ENCODE results near the gene NUAK1.

Gene NUAK1

DNA sequence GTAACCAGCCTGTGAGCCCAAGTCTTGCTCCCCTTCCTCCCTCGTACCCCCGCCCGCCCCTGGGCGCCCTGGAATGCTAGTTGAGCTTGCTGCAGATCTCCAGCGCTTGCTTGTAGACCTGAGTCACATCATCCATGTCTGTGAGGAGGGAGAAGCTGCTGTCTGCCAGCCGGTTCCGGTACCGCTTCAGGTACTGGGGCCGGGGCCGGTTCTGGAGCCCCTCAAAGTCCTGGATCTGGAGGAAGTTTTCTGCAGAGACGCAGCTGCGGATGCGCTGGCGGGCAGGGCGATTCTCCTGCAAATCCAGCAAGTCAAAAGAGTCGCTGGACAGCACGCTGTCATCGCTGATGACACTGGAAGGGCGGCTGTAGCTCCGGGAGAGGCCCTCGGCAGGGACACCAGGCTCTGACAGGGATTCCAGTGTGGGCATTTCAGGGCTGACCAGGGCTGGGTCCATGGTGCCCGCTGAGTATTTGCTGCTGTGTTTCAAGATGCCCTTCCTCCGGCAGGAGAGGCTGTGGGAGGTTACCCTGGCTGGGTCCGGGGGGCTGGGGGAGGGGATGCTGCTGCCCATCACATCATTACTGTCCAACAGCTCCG is 71.9 kb downstream of the NUAK1 start:
- in situ Hi-C loops (cut with MboI; ENCODE audit: low sequenced_read_pairs), result no loop called here

DNA sequence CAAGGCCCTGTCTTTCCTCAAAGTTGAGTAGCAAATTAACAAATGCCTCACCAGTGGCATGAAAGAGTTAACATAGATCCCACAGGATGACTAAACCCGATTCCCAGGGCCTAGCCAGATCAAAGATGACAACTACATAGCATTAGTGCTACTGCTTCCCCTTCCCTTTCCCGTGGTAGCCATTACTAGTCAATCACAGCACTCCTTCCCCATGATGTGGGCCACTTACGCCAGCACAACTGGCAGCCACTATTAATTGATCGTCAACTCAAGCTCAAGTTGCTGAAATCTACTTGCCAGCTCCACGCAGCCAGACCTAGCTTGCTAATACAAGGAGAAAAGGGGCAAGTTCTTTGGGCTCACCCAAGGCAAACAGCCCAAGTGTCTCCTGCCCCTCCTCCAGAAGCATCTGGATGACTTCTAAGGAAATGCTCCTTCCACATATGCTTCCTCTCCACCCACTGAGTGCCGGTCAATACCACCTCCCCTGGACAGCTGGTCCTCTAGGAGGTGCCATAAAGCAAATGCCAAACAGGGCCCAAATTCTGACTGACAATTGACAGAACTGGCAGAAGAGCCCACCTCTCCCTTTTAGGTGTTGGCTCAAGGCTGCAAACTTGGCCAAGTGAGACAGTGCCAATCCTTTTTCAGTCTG is 72.6 kb downstream of the NUAK1 start:
- in situ Hi-C loops (cut with MboI; ENCODE audit: low sequenced_read_pairs), result no loop called here

DNA sequence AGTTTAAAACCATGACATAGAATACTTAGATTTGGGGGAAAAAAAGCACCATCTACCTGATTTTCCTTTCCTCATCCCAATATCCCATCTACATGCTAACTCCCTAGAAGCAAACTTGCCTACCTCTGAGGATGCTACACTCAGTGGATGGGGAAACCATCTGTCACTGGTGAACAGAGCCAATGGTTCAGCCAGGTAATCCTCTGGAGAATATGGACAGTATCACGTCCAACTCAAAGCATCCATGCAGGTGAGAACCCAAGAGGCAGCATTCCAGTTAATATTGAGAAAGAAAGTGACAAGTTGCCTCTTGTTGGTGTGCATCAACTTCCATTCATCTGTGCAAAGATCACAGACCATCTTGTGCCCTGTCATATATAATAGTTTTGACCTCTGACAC is 73.2 kb downstream of the NUAK1 start:
- in situ Hi-C loops (cut with MboI; ENCODE audit: low sequenced_read_pairs), result no loop called here

DNA sequence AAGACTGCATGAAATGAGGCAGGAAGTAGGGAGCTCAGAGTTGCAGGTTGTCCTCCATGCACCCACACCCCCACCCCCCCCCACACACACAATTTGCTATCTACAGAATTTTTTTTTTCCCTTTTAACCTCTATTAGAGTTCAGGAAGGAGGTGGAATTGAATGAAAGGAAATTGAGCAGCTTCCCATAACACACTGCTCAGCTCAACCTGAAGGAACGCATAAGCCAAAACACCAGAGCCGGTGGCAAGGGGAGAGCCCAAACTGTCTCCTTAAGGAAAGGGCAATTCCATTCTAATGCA is 74.1 kb downstream of the NUAK1 start:
- in situ Hi-C loops (cut with MboI; ENCODE audit: low sequenced_read_pairs), result no loop called here

DNA sequence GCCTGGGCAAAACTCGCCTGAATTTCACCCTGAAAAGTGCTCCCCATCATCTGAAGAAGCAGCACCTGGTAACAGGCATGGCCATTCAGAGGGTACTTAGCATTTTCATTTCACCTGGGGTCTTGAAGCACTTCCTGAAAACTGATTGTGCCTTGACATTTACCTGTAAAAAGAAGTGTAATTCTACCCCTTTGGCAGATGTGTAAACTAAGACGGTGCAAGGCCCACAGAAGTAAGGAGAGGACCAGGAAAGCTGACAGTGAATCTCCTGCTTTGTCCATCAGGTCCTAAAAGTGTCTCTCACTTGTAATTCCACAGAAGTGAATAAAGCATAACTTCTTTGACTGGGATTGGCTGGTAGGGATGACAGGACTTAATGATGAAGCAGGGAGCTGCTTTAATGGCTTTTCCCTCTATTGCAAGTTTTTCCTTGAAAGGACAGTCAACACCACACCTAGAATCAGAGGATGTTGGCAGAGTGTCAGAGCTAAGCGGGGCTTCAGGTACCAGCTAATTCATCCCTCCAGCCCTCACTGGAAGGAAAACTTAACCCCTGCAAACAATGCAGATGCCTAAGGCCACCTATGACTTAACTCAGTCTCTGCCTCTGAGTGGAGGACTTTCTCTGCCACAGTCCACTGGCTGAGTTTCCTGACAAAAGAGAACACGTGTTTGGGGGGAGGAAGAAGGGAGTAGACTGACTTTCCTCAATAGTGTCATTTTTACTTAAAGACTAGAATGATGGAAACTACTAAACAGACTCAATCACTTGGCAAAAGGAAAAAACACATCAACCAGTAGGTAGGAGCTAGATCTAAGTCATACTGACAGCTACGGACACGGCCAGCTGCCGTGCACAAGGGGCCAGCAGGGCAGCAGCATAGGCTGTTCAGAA is 74.7 kb downstream of the NUAK1 start:
- in situ Hi-C loops (cut with MboI; ENCODE audit: low sequenced_read_pairs), result no loop called here

DNA sequence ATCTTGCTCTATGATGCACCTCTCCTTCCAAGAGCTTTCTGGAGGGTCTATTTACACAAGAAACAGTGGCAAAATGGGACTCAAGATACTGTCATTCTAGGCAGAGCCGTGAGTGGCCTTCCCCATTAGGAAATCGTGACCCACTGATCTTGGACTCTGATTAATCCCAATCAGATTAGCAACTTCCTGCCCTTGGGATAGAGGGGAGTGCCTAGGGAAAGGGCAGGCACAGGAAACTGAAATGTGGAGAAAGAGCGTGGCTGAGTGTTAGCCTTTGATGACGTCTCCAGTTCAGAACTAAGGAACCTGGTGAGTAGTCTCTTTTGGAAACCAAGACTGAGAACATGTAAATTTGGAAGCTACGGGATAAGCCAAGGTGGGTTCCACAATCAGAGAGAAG is 76.1 kb downstream of the NUAK1 start:
- in situ Hi-C loops (cut with MboI; ENCODE audit: low sequenced_read_pairs), result no loop called here

DNA sequence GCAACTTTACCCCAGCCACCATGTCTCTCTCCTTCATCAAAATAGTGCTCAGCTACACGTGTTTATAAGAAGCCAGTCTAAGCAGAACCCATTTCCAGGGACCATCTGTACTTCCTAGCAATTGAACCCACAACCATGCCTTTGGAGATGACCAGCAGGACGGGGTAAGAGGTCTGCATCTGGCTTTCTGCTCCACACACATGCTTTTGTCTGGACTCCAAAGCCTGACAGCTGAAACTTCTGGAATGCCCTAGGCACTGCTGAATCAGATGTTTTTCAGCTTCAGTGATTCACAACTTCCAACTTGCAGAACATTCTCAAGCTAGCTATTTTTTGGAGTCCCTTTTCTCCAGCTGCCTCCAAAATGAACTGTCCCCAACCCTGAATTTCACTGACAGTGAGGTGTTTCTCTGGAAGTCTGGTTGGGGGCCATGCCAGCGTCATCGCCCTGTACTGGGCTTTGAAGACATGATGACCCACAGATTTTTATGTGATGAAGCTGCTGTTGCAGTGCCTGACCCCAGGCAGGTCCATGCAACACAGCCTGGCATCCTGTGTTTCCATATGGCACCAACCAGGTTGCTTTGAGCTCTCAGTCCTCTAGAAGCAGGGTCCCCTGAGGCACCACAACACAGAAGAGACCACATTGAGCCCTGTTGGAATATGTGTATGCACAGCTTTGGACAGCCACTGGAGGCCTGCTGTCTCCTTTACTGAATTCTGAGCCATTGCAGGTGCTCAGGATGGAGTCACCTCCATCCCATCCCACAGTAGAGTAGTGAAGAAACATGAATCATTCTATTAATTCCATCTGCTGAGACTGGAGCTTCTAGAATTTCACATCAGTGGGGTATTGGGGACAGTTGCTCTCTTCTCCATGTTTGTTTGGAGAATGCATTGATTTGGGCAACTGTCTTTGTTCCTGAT is 80.2 kb downstream of the NUAK1 start:
- in situ Hi-C loops (cut with MboI; ENCODE audit: low sequenced_read_pairs), result no loop called here

DNA sequence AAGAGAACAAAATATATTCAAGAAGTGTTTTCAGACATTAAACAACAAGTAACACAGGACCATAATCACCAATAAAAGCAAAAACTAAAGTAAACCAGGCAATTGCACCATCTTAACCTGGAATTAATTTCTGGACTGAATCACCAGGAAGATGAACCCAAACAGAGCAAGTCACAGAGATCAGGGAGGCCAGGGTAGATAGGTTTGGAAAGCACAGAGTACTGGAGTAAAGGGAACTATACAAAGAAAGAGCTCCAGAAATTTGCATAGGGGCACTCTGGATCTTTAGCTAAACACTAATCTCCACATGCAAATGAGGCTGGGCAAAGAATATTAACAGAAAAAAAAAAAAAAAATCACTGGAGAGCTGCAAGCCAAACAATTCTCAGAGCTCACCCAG is 84.7 kb downstream of the NUAK1 start:
- in situ Hi-C loops (cut with MboI; ENCODE audit: low sequenced_read_pairs), result no loop called here

DNA sequence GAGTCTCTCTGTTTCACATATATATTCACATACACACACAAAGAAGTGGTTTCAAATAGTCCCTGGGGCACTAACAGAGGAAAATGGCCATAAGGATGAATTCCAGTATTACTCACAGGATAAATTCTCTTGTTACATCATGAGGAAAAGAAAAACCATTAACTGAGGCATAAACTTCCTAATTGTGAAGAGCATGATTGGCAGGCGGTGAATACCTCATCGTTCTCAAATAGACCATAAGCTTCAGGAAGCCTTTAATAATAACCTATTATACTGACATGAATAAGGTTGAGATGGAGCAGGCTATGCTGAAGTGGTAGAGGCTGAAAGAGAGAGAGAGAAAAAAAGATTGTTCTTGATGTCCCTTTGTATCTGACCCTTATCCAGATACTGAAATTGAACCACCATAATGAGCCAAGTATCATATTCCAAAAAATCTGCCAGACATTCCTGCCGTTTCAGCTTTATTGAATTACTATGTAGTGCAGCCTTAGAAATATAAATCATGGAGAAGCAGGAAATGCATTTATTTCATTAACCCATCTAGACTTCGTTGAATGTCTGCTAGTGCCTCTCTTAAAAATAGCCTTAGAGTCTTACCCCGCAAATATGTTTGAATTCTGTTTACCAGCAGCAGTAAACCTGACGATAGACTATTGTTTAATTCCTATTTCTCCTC is 86.8 kb downstream of the NUAK1 start:
- in situ Hi-C loops (cut with MboI; ENCODE audit: low sequenced_read_pairs), result no loop called here

DNA sequence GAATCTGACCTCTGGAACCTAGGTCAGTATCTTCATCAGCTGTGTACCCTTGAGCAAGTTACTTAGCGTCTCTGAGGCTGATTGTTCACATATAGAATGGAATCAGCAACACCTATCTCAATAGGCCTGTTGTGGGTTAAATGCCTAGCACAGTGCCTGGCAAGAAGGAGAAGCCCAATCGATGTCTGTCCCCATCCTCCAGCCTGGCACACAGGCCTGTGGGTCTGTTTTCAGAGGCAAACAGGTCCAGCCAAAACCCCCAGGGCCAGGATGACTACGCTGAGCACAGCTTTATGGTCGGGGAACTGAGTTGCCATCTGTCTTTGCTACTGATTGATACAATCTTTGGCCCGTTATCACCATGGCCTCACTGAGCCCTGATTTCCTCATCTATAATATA is 89.2 kb downstream of the NUAK1 start:
- in situ Hi-C loops (cut with MboI; ENCODE audit: low sequenced_read_pairs), result no loop called here

DNA sequence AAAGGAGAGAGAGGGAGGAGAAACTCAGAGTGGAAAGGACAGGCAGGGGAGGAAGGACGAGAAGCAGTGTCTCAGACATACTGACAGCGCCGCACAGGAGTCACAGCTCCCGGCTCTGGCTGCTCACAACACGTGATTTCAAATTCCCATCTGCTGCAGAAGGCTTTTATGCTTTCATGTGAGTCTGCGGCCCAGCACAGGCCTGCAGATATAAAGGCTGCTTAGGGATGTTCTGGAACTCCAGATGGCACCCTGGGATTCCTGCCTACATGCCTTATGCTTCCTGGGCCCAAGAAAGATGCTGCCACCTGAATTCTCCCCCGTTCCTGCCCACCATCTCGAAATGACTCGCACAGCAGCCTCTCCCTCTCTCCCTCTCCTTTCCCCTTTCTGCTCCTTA is 89.6 kb downstream of the NUAK1 start:
- in situ Hi-C loops (cut with MboI; ENCODE audit: low sequenced_read_pairs), result no loop called here

DNA sequence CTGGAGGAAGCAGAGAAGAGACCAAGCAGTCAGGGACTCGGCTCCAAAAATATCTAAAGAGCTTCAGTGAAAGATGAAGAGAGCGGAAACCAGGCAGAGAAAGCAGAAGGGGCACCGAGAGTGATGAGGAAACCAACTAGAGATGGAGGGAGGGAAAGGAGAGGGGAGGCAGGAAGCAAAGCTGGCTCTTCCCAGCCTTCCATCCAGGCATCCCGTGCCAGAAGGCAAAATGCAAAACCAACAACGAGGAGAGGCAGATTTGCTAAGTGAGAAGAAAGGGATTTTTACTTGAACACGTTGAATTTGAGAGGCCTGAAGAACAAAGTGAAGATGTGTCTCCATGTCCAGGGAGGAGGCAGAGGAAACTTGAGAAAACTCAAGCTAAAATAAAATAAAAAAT is 90.1 kb downstream of the NUAK1 start:
- in situ Hi-C loops (cut with MboI; ENCODE audit: low sequenced_read_pairs), result no loop called here

DNA sequence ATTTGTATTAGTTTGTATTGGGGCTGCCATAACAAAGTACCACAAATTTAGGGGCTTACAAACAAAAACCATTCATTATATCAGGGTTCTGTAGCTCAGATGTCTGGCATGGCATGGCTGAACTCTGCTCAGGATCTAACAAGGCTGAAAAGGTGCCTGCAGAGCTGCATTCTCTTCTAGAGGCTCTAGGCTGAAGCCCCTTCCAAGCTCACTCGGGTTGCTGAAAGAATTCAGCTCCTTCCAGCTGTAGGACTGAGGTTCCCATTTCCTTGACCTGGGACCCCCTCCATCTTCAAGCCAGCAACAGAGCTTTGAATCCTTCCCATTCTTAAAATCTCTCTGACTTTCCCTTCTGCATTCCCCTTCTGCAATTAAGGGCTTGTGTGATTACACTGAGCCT is 90.7 kb downstream of the NUAK1 start:
- in situ Hi-C loops (cut with MboI; ENCODE audit: low sequenced_read_pairs), result no loop called here

DNA sequence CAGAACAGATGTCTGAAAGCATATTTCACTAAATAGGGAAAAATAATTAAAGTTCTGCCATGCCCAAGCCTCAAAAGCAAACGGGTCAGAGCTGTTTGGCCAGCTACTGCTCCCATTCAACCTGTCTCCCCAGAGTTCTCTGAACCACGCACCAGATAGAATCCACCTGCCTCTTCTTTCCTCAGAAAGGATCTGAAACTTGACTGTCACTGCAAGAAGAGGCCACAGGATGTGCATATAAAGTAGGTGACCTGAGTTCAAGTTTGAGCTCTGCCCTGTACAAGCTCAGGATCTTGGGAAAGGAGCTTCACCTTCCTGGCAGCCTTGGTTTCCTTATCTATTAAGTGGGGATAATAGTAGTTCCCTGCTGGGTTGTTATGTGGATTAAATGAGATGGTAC is 91.8 kb downstream of the NUAK1 start:
- in situ Hi-C loops (cut with MboI; ENCODE audit: low sequenced_read_pairs), result no loop called here

DNA sequence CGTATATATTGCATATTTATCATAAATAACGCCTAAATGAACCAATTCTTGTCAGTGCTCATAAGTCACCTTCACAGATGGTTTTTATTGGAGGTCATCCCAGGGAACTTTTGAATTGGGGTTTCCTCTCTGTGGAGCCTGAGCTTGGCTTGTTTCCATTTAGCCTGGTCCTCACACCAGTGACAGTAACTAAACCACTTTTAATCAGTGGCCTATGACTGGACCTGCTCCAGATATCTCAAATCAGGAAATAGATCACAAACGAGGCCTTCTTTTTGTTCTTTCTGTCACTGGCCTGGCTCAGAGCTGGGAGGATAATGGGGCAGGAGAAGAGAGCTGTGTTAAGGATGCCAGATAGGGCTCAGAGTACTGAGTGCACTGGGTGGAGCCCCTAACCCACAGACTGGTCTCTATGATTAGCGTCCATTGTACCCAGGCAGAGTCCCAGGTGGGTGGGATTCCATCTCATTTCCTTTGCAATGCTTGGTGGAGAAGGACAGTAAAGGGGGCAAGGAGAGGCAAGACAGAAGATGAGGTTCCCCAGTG is 92.4 kb downstream of the NUAK1 start:
- in situ Hi-C loops (cut with MboI; ENCODE audit: low sequenced_read_pairs), result no loop called here

DNA sequence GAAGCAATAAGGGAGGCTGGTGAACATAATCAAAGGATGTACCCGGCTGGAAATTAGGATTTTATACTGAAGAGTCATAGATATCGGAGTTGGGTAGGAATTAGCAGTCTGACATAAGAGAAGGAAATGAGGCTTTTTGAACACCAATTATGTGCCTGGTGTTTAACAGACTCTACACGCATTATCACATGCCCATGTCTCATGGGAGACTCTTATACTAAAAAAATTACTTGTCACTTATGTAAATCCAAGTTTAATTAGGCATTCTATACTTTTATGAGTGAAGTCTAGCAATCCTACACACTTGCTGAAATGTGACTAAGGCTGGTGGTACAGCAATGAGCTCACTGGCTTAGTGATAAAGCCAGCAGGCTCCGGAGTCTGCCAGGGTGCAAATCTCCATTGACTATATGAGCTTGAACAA is 93.5 kb downstream of the NUAK1 start:
- in situ Hi-C loops (cut with MboI; ENCODE audit: low sequenced_read_pairs), result no loop called here

DNA sequence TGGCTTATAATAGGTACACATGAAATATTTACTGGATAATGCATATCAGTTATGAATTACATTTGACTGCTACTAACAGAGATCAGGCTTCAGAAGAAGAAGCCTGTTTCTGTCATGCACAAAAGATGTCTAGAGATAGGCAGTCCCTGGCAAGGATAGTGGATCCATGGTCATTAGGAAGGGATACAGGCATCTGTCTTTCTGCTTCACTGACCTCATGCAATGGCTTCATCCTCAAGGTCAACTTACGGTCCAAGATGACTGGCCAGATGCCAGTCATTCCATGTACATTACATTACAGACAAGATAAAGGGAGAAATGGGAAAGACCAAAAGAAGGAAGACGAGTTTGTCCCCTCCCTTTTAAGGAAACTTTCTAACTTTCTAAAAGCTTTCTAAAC is 94.0 kb downstream of the NUAK1 start:
- in situ Hi-C loops (cut with MboI; ENCODE audit: low sequenced_read_pairs), result no loop called here

DNA sequence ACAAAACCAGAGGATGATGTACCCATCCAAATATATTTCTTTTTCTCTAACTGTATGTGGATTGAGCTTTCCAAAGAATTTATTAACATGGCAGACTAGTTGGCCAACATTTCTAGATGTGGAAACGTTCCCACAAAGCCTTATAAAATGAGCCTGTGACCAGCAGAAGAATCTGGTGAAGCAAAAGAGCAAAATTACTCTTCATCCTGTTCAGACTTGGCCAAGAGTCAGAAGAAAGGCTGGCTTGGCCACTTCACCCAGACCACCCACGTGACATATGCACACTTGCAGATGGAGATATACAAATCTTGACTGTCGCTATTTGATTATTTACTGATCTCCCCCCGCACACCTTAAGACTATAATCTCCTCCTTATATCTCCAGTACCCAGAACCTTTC is 96.7 kb downstream of the NUAK1 start:
- in situ Hi-C loops (cut with MboI; ENCODE audit: low sequenced_read_pairs), result no loop called here

DNA sequence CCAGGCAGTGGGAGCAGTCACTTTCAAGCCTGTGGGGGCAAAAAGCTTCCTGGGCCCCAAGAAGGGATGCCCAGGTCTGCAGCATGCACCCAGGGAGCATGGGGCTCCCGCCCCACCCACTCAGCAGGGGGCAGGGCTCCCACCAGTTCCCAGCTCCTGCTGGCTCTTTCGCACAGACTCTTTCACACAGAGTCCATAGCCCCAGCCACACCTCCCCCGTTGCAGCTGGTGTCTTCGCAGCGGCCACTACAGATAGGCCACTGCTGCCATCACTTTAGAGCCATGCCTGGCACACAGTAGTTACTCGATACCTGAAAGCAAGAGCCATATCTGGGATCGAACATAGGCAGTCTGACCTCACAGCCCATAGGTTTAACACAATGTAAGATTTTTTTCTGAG is 98.2 kb downstream of the NUAK1 start:
- in situ Hi-C loops (cut with MboI; ENCODE audit: low sequenced_read_pairs), result no loop called here

DNA sequence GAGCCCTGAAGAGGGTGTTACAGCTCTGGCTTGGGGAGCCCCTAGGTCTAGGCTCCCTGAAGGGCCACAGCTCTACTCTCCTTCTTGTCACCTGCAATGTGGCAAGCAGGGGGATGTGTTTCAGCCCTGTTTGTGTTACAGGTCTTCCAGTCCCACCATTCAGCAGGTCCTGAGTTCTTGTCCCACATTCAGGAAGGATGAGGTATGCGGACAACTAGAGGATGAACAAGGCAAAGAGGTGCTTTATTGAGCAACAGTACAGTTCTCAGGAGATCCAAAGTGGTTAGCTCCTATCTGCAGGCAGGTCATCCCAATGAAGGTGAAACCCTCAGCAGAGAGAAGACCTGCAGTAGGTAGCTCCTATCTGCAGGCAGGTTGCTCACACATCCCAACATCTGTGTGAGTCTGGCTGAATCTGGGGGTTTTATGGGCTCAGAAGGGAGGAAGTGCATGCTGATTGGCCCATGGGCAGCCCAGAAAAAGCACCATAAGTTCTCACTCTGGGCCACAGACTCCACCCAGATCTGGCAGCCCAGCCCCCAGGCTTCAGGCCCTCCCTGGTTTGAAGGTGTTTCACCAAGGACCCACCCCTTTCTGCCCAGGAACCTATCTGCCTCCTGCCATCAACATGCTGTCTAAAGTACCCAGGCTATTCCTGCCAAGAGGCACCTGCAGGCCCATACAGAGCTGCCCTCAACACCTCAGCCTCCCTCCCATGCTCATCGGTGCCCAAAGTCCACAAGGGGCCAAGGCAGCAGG is 98.9 kb downstream of the NUAK1 start:
- in situ Hi-C loops (cut with MboI; ENCODE audit: low sequenced_read_pairs), result no loop called here

All from hTERT RPE-1 (cell line).